IPS-15b (cell line): ENCODE data around the gene IFIT5.
"Not testable (repeated sequence)": the region's sequence is repeated elsewhere in the genome, so short reads cannot be mapped to it uniquely, and the experiment has no call there.

ENCODE experiments used
- H3K27me3 ChIP-seq: one replicate; pipeline ENCODE4 v1.6.1; 2013; ENCODE audit warnings: low read length; ENCODE audit not compliant: control insufficient read depth, insufficient read depth
- H3K36me3 ChIP-seq: one replicate; pipeline ENCODE4 v1.6.1; 2013; ENCODE audit warnings: low read length; ENCODE audit not compliant: control insufficient read depth, insufficient read depth
- H3K4me1 ChIP-seq: one replicate; pipeline ENCODE4 v1.6.1; 2013; ENCODE audit warnings: mild to moderate bottlenecking, low read length; ENCODE audit not compliant: control insufficient read depth, insufficient read depth
- H3K4me3 ChIP-seq: one replicate; pipeline ENCODE4 v1.5.1; 2013; ENCODE audit warnings: low read depth, low read length
- H3K9ac ChIP-seq: one replicate; pipeline ENCODE4 v1.6.1; 2013; ENCODE audit warnings: low read depth, mild to moderate bottlenecking, low read length
- H3K9me3 ChIP-seq: one replicate; pipeline ENCODE4 v1.6.1; 2013; ENCODE audit warnings: mild to moderate bottlenecking, low read length; ENCODE audit not compliant: control insufficient read depth, insufficient read depth

Gene IFIT5

DNA sequence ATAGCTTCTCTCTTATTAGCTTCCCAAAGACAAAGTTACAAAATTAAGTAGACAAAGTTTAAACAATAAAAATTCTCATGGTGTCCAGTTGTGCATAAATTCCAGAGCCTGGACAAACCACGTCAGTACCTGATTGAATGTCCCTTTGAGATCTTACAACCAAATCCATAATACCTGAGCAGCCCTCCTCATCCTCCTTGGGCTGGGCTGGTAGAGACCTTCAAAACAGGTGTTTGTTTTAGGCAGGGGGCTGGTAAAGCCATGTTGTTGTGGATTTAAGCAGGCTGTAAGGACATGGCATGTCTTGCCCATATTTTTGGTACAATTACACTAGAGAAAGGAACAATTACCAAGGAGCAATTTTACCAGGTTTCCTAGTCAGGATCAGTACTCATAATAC is 2.1 kb downstream of the IFIT5 start:
- Histone ChIP-seq H3K9ac (no peak overlapping the region), H3K9me3 (no peaks in the 10 kb centered on the region), H3K27me3 (peaks cover 16% of the 10 kb centered on the region), H3K4me3 (no peak overlapping the region), H3K4me1 (peaks cover 15% of the 10 kb centered on the region), H3K36me3 (no peaks in the 10 kb centered on the region)

DNA sequence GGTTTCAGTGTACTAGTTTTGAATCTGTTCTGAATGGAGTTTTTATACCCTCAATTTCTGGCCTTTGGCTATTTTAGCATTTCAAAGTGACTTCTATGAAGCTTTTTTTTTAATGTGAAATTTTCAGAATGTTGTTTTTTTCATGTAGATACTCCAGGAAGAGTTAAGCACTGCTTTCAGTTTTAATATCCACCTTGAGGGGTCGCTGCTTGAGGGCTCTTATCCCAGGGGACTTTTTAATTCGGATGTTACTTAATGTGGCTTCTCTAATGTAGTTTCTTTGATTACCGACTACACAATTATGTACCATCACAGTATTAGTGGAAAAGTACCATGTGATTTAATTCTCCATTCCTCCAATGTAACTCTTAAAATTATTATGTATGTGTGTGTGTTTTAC is 5.2 kb downstream of the IFIT5 start:
- no peak overlapping the region for H3K4me3 ChIP-seq
- peaks cover 16% of the 10 kb centered on the region for H3K27me3 ChIP-seq
- H3K9me3 ChIP-seq = no peaks in the 10 kb centered on the region
- no peak overlapping the region for H3K9ac ChIP-seq
- peaks cover 15% of the 10 kb centered on the region for H3K4me1 ChIP-seq
- no peaks in the 10 kb centered on the region for H3K36me3 ChIP-seq

- Histone ChIP-seq H3K27me3 (peaks cover 7% of the 10 kb centered on the region), H3K36me3 (no peaks in the 10 kb centered on the region), H3K9ac (no peak overlapping the region), H3K9me3 (no peaks in the 10 kb centered on the region), H3K4me3 (no peak overlapping the region), H3K4me1 (peaks cover 10% of the 10 kb centered on the region)
These were observed 6.7 kb downstream of the IFIT5 start for GRCh38 chr10:89421018-89421476.

GRCh38 chr10:89425000-89425399 is 10.6 kb downstream of the IFIT5 start:
- peaks cover 10% of the 10 kb centered on the region for H3K4me1 ChIP-seq
- no peaks in the 10 kb centered on the region for H3K9me3 ChIP-seq
- no peaks in the 10 kb centered on the region for H3K27me3 ChIP-seq
- no peak overlapping the region for H3K4me3 ChIP-seq
- no peak overlapping the region for H3K9ac ChIP-seq
- H3K36me3 ChIP-seq = no peaks in the 10 kb centered on the region

DNA sequence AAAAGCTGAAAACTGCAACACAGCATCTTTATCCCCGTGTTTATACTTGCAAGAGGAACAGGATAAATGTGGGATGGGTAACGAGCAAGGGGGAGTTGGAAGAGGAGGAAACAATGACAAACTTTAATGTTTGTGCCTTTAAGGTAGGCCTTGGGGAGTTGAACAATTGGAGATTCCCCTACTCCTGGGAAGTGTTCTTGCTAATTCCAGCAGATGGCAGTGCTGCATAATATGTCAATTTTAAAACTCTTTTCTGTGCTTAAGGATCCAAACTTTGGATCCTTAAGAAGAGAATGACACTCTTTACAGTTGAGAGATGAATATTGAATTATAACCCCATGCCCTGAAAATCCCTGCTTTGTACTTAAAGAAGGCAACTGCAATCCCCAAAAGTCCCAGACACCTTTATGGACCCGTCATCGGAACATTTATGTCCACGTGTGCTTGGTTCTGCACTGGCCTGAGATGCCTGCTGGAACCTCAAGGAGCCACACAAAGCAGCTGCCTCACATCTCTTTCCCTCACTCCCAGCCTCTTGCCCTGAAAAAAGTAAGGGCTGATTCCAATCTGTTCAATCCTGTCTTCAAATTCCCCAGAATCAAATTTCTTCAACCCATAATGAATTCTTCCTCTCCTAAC is 12.0 kb downstream of the IFIT5 start:
- Histone ChIP-seq H3K9ac (no peak overlapping the region), H3K27me3 (no peaks in the 10 kb centered on the region), H3K4me3 (no peak overlapping the region), H3K4me1 (peaks cover 10% of the 10 kb centered on the region), H3K36me3 (no peaks in the 10 kb centered on the region), H3K9me3 (no peaks in the 10 kb centered on the region)

GRCh38 chr10:89427629-89428028 is 13.3 kb downstream of the IFIT5 start:
- no peak overlapping the region for H3K4me3 ChIP-seq
- peaks cover 10% of the 10 kb centered on the region for H3K4me1 ChIP-seq
- H3K9me3 ChIP-seq = no peaks in the 10 kb centered on the region
- H3K27me3 ChIP-seq = no peaks in the 10 kb centered on the region
- no peaks in the 10 kb centered on the region for H3K36me3 ChIP-seq
- H3K9ac ChIP-seq = no peak overlapping the region

DNA sequence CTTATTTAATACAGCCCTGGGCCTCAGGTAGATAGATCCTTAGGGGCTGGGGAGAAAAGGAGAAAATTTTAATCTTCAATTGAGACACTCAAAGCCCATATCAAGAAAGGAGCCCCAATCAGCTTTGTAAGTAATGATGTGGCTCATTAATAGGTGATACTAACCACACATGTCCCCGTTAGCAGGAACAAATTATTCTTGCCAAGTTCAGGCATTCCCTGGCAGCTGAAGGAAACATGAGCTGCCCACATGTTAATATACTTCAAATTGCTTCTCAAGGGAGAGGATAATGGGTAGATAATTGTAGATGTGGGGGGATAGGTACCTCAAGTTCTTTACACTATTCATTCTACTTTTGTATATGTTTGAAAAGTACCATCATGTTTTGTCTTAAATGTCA is 14.5 kb downstream of the IFIT5 start:
- no peaks in the 10 kb centered on the region for H3K27me3 ChIP-seq
- peaks cover 10% of the 10 kb centered on the region for H3K4me1 ChIP-seq
- H3K9ac ChIP-seq = no peak overlapping the region
- no peaks in the 10 kb centered on the region for H3K9me3 ChIP-seq
- no peaks in the 10 kb centered on the region for H3K36me3 ChIP-seq
- no peak overlapping the region for H3K4me3 ChIP-seq

DNA sequence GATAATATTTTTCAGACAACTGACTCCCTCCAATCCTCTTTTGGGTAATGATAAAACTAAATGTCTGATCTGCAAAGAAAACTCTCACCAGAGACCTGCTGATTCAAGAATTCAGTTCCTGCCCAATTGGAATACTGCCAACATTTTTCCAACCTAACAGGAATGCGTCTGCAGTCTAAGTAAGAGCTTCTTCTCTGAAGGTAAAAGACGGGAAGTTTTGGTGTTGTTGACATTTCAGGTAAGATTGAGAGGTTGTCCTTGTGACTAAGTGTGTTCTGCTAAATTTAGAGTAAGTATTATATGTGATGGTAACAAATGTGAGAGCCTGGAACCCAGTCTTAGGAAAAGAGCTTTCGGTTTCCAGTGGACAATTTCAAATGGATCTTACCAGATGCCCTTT is 17.6 kb downstream of the IFIT5 start:
- Histone ChIP-seq H3K27me3 (no peaks in the 10 kb centered on the region), H3K4me3 (no peak overlapping the region)

DNA sequence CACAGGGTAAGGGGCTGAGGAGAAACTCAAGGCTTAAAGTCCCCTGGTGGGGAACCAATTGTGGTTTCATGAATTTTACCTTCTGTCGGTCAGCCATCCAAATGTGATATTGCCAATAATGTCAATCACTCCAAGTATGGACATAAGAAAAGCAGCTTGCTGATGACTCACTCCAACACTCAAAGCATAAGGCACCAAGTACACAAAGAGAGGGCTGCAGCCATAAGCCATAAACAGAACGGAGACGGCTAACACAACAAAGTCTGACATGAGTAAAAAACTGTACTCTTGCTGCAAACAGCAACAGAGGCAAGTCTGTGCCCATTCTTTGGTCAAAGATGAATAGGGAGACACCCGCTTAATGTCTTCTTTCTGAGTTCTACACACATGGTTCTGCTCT is 24.2 kb downstream of the IFIT5 start:
- no peaks in the 10 kb centered on the region for H3K9me3 ChIP-seq

More for the DNA sequence above, 17.6 kb downstream of the IFIT5 start:
- Histone ChIP-seq H3K9ac (no peak overlapping the region), H3K36me3 (no peaks in the 10 kb centered on the region), H3K4me1 (peaks cover 14% of the 10 kb centered on the region), H3K9me3 (no peaks in the 10 kb centered on the region)

DNA sequence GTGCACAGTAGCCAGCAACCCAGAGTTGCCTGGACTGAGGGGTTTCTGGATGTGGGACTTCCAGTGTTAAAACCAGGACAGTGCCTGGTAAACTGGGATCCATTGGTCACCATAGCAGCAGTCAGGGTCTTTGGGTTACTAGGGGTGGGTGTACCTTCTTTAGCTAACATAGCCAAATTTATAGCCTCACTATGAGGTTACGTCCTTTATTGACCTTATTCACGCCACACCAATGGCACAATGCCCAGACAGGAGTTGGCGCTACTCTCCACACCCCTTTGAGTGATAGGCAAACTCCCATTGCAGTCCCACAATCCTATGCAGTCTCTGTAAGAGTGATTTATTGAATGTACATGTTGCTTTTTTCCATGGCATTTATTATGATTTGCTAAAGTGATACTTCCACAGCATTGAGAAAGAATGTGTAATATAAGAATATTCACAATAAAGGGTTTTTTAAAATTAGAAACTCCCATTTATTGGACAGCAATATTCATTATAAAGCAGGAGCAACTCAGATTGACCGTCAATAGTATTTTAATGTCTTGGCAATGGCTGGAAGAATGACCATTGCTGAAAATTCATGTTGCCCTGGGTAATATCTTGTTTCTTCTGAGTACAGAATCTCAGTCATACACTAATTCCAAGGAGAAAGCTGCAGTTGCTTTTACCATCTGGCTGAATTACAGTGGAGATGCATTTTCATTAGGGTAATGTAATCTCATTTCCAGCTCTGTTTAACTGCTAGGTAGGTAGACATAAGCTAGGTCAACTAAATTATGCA is 26.1 kb downstream of the IFIT5 start:
- H3K4me3 ChIP-seq = no peak overlapping the region
- no peaks in the 10 kb centered on the region for H3K4me1 ChIP-seq
- no peaks in the 10 kb centered on the region for H3K36me3 ChIP-seq
- no peak overlapping the region for H3K9ac ChIP-seq
- H3K9me3 ChIP-seq = no peaks in the 10 kb centered on the region
- no peaks in the 10 kb centered on the region for H3K27me3 ChIP-seq

More for the DNA sequence above, 24.2 kb downstream of the IFIT5 start:
- Histone ChIP-seq H3K36me3 (no peaks in the 10 kb centered on the region), H3K9ac (no peak overlapping the region), H3K27me3 (no peaks in the 10 kb centered on the region), H3K4me3 (no peak overlapping the region), H3K4me1 (peaks cover 4% of the 10 kb centered on the region)

DNA sequence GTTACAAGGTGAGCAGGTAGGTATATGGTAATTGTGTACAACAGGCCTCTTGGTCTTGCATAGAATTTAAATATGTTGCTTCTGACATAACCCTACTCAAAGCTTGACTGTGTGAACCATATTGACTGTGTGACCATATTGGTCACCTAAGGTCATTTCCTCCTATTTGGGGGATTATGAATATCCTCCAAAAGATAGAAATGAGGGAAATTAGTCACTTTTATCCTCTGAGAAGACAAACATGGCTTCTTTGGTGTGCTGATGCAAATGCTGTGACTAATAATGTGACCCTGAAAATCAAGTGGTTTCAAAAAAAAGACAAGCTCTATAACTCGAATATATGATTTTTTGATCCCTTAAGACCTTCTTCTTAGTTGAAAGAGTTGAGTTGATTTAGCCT is 27.9 kb downstream of the IFIT5 start:
- H3K4me1 ChIP-seq = no peaks in the 10 kb centered on the region
- no peak overlapping the region for H3K9ac ChIP-seq
- H3K9me3 ChIP-seq = no peaks in the 10 kb centered on the region
- no peaks in the 10 kb centered on the region for H3K36me3 ChIP-seq
- H3K27me3 ChIP-seq = no peaks in the 10 kb centered on the region
- no peak overlapping the region for H3K4me3 ChIP-seq

DNA sequence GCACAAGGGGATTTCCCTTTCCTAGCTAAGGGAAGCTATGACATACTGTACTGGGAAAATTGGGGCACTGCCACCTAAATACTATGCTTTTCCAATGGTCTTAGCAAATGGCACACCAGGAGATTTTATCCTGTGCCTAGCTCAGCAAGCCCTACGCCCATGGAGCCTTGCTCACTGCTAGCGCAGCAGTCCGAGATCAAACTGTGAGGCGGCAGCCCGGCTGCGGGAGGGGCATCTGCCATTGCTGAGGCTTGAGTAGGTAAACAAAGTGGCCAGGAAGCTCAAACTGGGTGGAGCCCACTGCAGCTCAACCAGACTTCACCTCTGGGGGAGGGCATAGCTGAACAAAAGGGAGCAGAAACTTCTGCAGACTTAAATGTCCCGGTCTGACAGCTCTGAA is 30.5 kb downstream of the IFIT5 start:
- not testable (repeated sequence) for H3K4me3 ChIP-seq, H3K27me3 ChIP-seq, H3K9ac ChIP-seq, H3K36me3 ChIP-seq, H3K9me3 ChIP-seq, H3K4me1 ChIP-seq
